ENCODE results near the gene CCDC70.
A peak's percentile ranks its signal among the peaks of the same experiment; 100 is the strongest.

The CCDC70 gene

GRCh38 chr13:51862957-51863356 is 1.2 kb downstream of the CCDC70 start:
- DNase-seq (ENCODE audit: low read depth), result no peak

- no peak for DNase-seq (ENCODE audit: low read depth)
Observed at GRCh38 chr13:51865838-51866237, 4.1 kb downstream of the CCDC70 start.

GRCh38 chr13:51867062-51867461 is 5.3 kb downstream of the CCDC70 start:
- DNase-seq (ENCODE audit: low read depth), result no peak

- DNase-seq (ENCODE audit: low read depth), result no peak
Observed at GRCh38 chr13:51869916-51870315, 8.1 kb downstream of the CCDC70 start.

- DNase-seq (ENCODE audit: low read depth), result no peak
Observed at GRCh38 chr13:51870616-51871015, 8.8 kb downstream of the CCDC70 start.

GRCh38 chr13:51873117-51873798 is 11.5 kb downstream of the CCDC70 start:
- no peak for DNase-seq (ENCODE audit: low read depth)

GRCh38 chr13:51873837-51874236 is 12.1 kb downstream of the CCDC70 start:
- no peak for DNase-seq (ENCODE audit: low read depth)

GRCh38 chr13:51874651-51875050 is 12.9 kb downstream of the CCDC70 start:
- DNase-seq (ENCODE audit: low read depth), result no peak

- DNase-seq (ENCODE audit: low read depth), result no peak
Observed at GRCh38 chr13:51879133-51879532, 17.4 kb downstream of the CCDC70 start.

GRCh38 chr13:51881296-51881695 is 19.5 kb downstream of the CCDC70 start:
- no peak for DNase-seq (ENCODE audit: low read depth)

GRCh38 chr13:51882570-51883225 is 20.9 kb downstream of the CCDC70 start:
- DNase-seq (ENCODE audit: low read depth), result no peak

GRCh38 chr13:51883226-51883600 is 21.4 kb downstream of the CCDC70 start:
- no peak for DNase-seq (ENCODE audit: low read depth)

GRCh38 chr13:51885651-51886050 is 23.9 kb downstream of the CCDC70 start:
- no peak for DNase-seq (ENCODE audit: low read depth)

GRCh38 chr13:51887468-51887867 is 25.7 kb downstream of the CCDC70 start:
- no peak for DNase-seq (ENCODE audit: low read depth)

GRCh38 chr13:51892657-51893056 is 30.9 kb downstream of the CCDC70 start:
- DNase-seq (ENCODE audit: low read depth), result no peak

GRCh38 chr13:51894239-51894638 is 32.5 kb downstream of the CCDC70 start:
- DNase-seq (ENCODE audit: low read depth), result no peak

GRCh38 chr13:51895906-51896888 is 34.4 kb downstream of the CCDC70 start:
- DNase-seq (ENCODE audit: low read depth), result peak; percentile 4

GRCh38 chr13:51900471-51900870 is 38.7 kb downstream of the CCDC70 start:
- DNase-seq (ENCODE audit: low read depth), result no peak

- DNase-seq (ENCODE audit: low read depth), result no peak
Observed at GRCh38 chr13:51902776-51903175, 41.0 kb downstream of the CCDC70 start.

GRCh38 chr13:51905787-51906186 is 44.0 kb downstream of the CCDC70 start:
- DNase-seq (ENCODE audit: low read depth), result no peak

GRCh38 chr13:51906581-51906980 is 44.8 kb downstream of the CCDC70 start:
- DNase-seq (ENCODE audit: low read depth), result no peak

GRCh38 chr13:51907040-51907732 is 45.4 kb downstream of the CCDC70 start:
- no peak for DNase-seq (ENCODE audit: low read depth)

Measured in HS-5 (cell line).